NCI-H2227 treated with DMSO at 0.1 percent for 48 hours (cell line): ENCODE data around the gene FDXACB1.
A peak's percentile ranks its signal among the peaks of the same experiment; 100 is the strongest.

ENCODE experiments used
- DNase-seq: peaks from one replicate; lab custom pipeline; 2025; lab: John Stamatoyannopoulos, UW

FDXACB1 gene, protein sequence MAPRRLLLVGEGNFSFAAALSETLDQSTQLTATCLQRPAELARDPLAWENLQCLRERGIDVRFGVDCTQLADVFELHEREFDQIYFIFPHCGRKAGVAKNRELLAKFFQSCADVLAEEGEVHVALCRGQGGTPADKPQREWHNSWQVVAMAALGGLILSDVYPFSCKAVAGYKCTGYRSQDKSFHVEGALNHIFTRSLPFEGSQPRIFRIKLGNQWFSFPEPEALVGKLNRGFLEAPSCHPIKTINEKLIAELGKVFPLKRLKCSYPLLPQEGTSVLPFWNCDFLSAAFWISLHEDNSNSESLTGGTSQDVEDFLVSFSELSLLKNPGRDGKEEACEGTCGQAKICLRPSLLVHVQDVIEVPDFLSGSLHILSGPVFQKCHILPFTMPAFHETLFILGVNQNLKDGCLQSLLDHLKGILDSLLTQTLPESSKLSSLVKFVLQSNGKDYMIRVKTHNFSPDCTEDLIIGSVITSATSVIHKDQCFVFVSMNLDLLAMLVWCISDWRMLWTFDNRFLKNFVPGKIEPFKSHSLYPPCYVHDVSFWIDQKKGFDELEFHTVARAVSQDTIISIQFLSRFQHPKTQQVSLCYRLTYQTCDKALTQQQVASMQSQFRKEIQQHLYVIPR

GRCh38 chr11:111878849-111879636 is at the start of gene FDXACB1, which contains the start of gene CFAP68:
FDXACB1 (minus strand) TSS chr11:111879165; CDS start chr11:111879132, 33 bp downstream.
CFAP68 (plus strand) TSS chr11:111879541; CDS start chr11:111879561, 20 bp downstream.
- DNase-seq: peak; percentile 97

DNA sequence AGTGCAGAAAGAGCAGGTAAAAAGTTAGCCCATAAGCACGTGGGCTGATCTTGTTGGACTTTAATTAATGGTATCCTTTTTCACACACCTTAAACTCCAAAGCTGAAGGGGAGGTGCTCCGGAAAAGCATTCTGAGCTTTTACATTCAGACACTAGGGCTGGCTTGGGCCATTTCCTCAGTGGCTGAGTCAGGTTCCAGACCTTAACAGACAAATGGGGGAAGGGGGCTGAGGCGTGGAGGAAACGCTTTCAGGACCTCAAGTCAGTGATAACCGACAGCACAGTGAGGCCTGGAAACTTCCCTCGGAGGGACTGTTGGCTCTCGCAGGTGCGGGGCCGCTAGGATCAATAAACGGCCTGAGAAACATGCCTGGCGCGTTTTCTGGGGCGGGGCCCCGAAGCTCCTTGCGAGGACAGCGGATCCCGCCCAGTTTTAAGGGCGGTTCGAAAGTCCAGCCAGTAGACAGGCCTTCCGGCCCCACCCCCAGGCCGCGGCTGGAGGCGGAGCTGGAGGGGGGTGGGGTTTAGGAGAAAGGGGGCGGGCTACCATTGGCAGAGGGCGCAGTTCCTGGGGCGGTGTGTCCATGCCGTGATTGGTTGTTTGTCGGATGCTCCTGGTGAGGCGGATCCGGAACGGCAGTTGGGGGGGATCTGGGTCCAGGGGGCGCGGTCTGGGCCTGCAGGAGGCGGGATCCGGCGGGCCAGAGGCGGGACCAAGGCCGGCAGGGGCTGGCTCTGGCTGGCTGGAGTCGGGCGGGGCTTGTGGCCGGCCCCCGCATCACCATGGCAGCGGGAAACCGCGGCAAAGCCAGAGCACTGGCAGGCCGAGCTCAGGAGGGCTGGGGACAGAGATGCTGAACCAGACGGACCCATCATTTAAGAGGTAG is 47.8 kb upstream of the FDXACB1 start:
- peak; percentile 90 for DNase-seq

DNA sequence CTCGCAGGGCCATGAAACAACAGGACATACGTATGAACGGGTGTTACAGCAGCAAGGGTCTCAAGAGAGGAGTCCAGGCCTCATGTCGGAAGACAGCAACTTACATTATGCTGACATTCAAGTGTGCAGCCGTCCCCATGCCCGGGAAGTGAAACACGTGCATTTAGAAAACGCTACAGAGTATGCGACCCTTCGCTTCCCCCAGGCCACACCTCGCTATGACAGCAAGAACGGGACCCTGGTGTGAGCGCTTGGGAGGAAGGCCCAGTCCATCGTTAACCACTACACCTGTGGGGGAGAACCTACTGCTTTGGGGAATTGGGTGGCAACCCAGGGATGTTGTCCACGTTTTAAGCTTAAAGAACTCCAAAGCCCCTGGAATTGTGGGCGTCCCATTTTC is 47.0 kb upstream of the FDXACB1 start:
- DNase-seq: no peak

- no peak for DNase-seq
These were observed 45.0 kb upstream of the FDXACB1 start for GRCh38 chr11:111923951-111924350.

GRCh38 chr11:111923351-111923788 is 44.4 kb upstream of the FDXACB1 start:
- DNase-seq: no peak

- no peak for DNase-seq
These were observed 43.8 kb upstream of the FDXACB1 start for GRCh38 chr11:111922803-111923202.

DNA sequence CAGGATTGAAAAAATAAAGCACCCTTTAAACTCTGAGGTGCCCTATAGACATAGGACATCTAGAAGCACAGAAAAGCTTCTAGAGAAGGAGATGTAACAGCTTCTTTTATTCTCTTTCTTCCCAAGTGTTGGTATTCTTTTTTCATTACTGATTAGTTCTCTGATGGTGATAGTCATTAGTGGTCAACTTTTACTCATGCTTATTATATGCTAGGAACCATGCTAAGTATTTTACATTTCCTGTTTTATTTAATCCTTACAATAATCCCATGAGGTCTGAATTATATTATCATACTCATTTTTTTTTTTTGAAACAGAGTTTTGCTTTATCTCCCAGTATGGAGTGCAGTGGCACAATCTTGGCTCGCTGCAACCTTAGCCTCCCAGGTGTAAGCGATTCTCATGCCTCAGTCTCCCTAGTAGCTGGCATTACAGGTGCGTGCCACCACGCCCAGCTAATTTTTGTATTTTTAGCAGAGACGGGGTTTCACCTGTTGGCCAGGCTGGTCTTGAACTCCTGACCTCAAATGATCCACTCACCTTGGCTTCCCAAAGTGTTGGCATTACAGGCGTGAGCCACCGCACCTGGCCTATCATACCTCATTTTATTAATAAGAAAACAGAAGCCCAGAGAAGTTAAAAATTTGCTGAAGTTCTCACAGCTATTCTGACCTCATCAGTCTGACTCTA is 42.7 kb upstream of the FDXACB1 start:
- DNase-seq: no peak

GRCh38 chr11:111920908-111921307 is 41.9 kb upstream of the FDXACB1 start:
- no peak for DNase-seq

DNA sequence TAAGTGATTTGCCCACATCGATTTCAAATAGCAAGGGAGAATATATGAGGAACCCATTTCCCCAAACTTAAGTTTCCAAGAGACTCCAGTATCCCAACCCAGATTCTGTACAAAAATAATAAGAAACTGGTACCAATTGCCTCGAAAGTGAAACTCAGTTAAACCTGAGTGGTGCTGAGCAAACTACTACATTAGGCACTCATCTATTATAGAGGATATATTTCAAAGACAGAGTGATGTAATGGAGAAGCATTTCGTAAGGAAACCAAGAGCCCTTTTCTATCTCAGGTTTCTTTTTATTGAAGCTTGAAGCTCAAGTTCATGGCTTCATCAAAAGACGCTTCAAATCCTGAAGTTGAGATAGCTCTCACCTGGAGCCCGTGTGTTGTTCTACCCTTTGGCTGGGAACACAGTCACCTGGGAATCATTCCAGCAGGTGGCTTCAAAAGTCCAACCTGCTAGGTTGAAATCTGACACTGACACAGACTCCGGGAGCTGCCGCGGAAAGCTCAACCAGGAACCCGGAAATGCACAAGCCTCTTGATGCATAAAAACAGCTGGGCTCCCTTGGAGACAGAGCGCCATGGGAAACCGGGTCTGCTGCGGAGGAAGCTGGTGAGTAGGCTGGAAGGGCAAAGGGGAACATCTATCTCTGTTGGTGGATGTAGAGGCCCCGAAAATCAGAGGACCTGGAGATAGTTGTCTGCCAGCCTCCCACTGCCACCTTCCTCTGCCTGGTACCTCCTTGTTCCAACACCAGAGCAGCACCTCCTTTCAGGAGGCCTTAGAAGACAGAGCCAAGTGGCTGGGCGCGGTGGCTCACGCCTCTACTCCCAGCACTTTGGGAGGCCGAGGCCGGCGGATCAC is 39.7 kb upstream of the FDXACB1 start, which contains the start of gene C11orf52:
TSS of gene C11orf52 (plus strand) at position 524 of the 867 bp plus-strand sequence. CDS start at position 584, 60 bp downstream.
- no peak for DNase-seq

DNA sequence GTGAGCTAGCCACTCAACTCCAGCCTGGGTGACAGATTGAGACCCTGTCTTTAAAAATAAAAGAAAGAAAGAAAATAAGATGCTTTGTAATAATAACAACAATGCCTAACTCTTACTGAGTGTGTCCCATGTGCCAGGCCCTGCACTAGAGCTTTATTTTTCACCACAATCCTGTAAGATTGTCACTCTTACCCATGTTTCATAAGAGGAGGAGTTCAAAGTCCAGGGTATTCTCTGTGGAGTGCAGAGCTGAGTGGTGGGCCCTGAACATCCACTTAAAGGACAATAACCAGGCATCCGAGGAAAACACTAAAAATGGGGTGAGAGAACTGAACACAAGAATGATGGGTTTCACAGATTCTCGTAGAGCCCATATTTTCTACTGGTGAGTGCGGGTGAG is 38.8 kb upstream of the FDXACB1 start:
- no peak for DNase-seq

GRCh38 chr11:111917312-111917711 is 38.3 kb upstream of the FDXACB1 start:
- DNase-seq: no peak

- DNase-seq: no peak
These were observed 37.8 kb upstream of the FDXACB1 start for GRCh38 chr11:111916768-111917167.

DNA sequence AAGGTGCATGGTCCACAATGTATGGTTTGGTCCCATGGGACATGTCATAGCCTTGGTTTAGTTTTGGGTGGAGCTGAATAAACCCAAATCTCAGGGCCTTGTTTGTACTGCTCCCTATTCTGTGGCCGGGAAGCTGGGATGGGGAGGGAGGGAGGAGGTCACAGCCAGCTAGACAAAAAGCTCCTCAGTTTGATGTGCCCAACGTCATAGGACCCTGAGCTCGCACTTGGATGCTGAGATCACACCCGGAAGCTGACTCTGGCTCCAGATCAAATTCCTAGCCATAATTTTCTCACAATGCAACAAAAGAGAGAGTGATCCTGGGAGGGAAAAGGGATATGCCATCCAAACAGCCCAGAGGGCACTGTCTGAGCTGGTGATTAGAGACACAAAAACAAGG is 35.0 kb upstream of the FDXACB1 start:
- no peak for DNase-seq

DNA sequence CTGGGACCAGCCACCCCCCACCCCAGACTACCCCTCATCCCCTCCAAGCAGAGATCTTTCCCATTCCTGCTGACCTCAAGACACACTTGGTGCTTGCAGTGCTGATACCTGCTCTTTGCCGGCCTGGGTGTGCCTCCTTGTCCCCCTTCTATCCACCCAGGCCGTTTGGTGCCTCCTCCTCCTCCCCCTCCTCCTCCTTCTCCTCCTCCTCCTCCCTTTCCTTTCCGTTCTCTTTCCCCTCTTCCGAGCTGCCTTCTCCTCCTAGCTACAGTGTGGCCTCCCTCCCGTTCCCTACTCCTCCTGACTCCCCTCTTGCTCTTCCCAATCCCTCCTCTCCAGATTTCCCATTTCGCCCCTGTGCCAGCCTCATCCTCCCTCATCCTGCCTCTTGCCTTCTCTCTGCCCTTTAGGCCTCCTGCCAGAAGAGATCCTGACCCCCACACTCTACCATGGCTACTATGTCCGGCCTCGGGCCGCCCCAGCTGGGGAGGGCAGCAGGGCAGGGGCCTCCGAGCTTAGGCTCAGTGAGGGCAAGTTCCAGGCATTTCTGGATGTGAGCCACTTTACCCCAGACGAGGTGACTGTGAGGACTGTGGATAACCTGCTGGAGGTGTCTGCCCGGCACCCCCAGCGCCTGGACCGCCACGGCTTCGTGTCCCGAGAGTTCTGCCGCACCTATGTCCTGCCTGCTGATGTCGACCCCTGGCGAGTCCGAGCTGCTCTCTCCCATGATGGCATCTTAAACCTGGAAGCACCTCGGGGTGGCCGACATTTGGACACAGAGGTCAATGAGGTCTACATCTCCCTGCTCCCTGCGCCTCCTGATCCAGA is 34.3 kb upstream of the FDXACB1 start:
- DNase-seq: no peak

DNA sequence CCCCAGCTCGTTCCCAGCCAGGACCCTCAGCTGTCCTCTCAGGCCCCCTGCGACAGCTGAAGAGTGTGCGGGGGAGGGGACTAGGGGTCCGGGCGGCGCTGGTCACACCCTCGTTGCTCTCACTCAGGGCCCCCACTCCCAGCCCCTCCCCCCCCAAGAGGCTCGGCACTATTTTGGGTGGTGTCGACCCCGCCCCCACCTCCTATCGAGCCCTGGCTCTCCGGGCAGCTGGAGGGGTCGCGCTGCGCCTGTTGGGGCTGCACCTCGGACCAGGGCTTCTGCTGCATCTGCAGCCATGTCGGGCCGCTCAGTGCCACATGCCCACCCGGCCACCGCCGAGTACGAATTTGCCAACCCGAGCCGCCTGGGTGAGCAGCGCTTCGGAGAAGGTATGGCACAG is 33.6 kb upstream of the FDXACB1 start, which contains the start of gene HSPB2:
TSS of gene HSPB2 (plus strand) at position 200 of the 400 bp plus-strand sequence. CDS start at position 296, 96 bp downstream.
- DNase-seq: no peak

GRCh38 chr11:111911563-111912401 is 32.8 kb upstream of the FDXACB1 start, which contains the start of gene CRYAB:
CRYAB (minus strand) TSS chr11:111911770; CDS start chr11:111911724, 46 bp downstream.
- DNase-seq: no peak

GRCh38 chr11:111910676-111911562 is 32.0 kb upstream of the FDXACB1 start:
- DNase-seq: no peak
